ENCODE measurements around the gene GDI1. TPM values are rescaled to one million over a fixed set of nuclear protein-coding genes. Genes with fewer than 3 reads are reported as not detected.

GDI1 gene
- total and polyA plus RNA-seq, 8 donors = 45.7 to 178 (median 66.5) TPM

DNA sequence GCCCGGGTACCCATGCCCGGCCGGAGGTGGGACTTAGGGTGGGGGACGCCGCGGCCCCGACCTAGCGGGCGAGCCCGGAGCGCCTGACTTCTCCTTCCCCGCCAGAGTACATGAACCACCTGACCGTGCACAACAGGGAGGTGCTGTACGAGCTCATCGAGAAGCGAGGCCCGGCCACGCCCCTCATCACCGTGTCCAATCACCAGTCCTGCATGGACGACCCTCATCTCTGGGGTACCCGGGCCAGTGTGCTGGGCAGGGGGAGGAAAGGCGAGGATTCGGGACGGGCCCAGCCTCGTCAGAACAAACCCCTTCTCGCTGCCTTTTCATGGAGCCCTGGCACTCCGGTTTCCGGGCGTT lies 25.0 kb upstream of the GDI1 start:
- intact Hi-C loops (cut with DNase I; ENCODE audit: low total_unique reads) = no loop called here
- peak; percentile 67 to 85 for DNase-seq

DNA sequence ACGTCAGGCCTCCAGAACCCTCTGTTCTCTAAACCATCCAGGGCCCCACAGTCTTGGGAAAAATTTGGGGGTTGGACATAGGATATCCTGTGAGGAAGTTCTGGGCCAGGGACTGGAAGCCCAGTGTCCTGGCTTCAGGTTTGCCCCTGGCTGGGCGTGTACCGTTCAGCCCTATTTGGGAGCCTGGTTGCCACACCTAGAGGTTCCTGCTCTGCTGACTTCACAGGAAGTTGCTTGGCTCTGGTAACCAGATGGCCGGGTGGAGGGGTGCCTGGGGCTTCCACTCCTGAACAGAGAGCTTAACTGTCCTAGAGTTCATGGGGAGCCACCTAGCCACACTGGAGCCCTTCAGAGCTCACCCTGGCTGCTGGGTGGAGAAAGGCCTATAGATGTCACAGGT lies 24.5 kb upstream of the GDI1 start:
- WGBS, 5 donors = 12 to 47% (median 20%) methylated on average over 1 to 4 of the region's 4 CpGs
- DNase-seq = no peak
- TF ChIP-seq, protein P1, sequence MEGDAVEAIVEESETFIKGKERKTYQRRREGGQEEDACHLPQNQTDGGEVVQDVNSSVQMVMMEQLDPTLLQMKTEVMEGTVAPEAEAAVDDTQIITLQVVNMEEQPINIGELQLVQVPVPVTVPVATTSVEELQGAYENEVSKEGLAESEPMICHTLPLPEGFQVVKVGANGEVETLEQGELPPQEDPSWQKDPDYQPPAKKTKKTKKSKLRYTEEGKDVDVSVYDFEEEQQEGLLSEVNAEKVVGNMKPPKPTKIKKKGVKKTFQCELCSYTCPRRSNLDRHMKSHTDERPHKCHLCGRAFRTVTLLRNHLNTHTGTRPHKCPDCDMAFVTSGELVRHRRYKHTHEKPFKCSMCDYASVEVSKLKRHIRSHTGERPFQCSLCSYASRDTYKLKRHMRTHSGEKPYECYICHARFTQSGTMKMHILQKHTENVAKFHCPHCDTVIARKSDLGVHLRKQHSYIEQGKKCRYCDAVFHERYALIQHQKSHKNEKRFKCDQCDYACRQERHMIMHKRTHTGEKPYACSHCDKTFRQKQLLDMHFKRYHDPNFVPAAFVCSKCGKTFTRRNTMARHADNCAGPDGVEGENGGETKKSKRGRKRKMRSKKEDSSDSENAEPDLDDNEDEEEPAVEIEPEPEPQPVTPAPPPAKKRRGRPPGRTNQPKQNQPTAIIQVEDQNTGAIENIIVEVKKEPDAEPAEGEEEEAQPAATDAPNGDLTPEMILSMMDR (IDR thresholded peaks at IDR 0.05) = no peak
- no peak for TF ChIP-seq EP300 (IDR thresholded peaks at IDR 0.05)
- Histone ChIP-seq H3K9me3 (no peaks in the 10 kb centered on the region), H3K27me3 (peaks cover 0 to 9% (median 0%) of the 10 kb centered on the region in 3 donors), H3K36me3 (peaks cover 0 to 5% (median 4%) of the 10 kb centered on the region in 4 donors), H3K4me3 (peak overlapping the region; percentile 62 to 77 (median 74)), H3K27ac (peak overlapping the region; percentile 91 to 98 (median 93)), H3K4me1 (peaks cover 0 to 36% (median 12%) of the 10 kb centered on the region in 4 donors)
- intact Hi-C loops (cut with DNase I; ENCODE audit: low total_unique reads) = no loop called here

More for the DNA sequence above, 25.0 kb upstream of the GDI1 start:
- H3K9me3 ChIP-seq = no peaks in the 10 kb centered on the region
- H3K36me3 ChIP-seq = peaks cover 0 to 5% (median 4%) of the 10 kb centered on the region in 4 donors
- H3K4me1 ChIP-seq = peaks cover 0 to 36% (median 12%) of the 10 kb centered on the region in 4 donors
- peak overlapping the region; percentile 91 to 98 (median 93) for H3K27ac ChIP-seq
- H3K27me3 ChIP-seq = peaks cover 0 to 9% (median 0%) of the 10 kb centered on the region in 3 donors
- WGBS, 5 donors = 0 to 43% (median 18%) methylated on average over 7 to 29 of the region's 29 CpGs; no CpG with 5 or more reads in 1 of the 5 donors
- peak overlapping the region; percentile 62 to 77 (median 74) for H3K4me3 ChIP-seq
- TF ChIP-seq, protein P1 (IDR thresholded peaks at IDR 0.05) = no peak
- TF ChIP-seq POLR2A (IDR thresholded peaks at IDR 0.05) = no peak
- TF ChIP-seq POLR2AphosphoS5 (IDR thresholded peaks at IDR 0.05) = peak; percentile 41 to 71 (median 61)
- no peak for TF ChIP-seq EP300 (IDR thresholded peaks at IDR 0.05)

DNA sequence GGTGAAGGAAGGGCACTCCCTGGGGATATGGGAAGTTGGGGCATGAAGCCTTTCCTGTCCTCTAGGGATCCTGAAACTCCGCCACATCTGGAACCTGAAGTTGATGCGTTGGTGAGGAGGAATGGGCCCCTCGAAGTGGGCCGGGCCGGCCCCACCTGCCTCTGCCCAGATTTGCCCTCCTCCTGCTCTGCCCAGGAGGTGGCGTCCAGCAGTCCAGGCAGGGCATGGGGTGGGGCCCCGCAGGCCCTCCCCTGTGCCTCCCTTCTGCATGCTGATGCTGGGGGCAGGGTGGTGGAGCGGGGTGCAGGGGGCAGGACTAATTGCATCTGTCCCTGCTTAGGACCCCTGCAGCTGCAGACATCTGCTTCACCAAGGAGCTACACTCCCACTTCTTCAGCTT lies 23.8 kb upstream of the GDI1 start:
- peaks cover 0 to 5% (median 4%) of the 10 kb centered on the region in 4 donors for H3K36me3 ChIP-seq
- no peaks in the 10 kb centered on the region for H3K9me3 ChIP-seq
- intact Hi-C loops (cut with DNase I; ENCODE audit: low total_unique reads) = no loop called here
- 55 to 67% (median 59%) methylated on average over 5 to 8 of the region's 8 CpGs; no CpG with 5 or more reads in 1 of the 5 donors for WGBS, 5 donors
- H3K27ac ChIP-seq = peak overlapping the region in 2 of 5 donors; percentile 96 to 98
- peaks cover 0 to 9% (median 0%) of the 10 kb centered on the region in 3 donors for H3K27me3 ChIP-seq
- TF ChIP-seq, protein P1 (IDR thresholded peaks at IDR 0.05) = no peak
- no peak for TF ChIP-seq EP300 (IDR thresholded peaks at IDR 0.05)
- no peak for TF ChIP-seq POLR2A (IDR thresholded peaks at IDR 0.05)
- TF ChIP-seq POLR2AphosphoS5 (IDR thresholded peaks at IDR 0.05) = no peak
- peaks cover 0 to 35% (median 12%) of the 10 kb centered on the region in 4 donors for H3K4me1 ChIP-seq
- no peak for DNase-seq
- H3K4me3 ChIP-seq = no peak overlapping the region

DNA sequence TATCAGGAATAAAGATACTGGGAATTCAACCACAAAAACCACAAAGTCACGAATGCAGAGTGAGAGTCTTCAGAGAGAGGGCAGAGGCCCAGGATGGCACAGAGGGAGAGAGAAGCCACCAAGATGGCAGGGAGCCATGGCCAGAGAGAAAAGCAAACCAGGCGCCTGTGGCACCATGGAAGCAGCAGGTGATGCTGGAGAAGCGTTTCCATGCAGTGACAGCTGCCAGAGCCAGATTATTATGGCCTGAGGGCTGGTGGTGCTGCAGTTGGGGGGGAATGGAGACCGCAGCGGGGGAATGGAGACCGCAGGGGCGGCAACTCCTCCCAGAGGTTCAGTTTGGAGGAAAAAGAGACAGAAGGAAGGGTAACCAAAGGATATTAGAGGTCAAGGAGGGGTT lies 19.8 kb upstream of the GDI1 start:
- H3K4me1 ChIP-seq = peaks cover 0 to 11% (median 9%) of the 10 kb centered on the region in 4 donors
- peaks cover 0 to 17% (median 15%) of the 10 kb centered on the region in 4 donors for H3K36me3 ChIP-seq
- H3K4me3 ChIP-seq = no peak overlapping the region
- no peak overlapping the region for H3K27ac ChIP-seq
- DNase-seq = no peak
- intact Hi-C loops (cut with DNase I; ENCODE audit: low total_unique reads) = no loop called here
- H3K9me3 ChIP-seq = no peaks in the 10 kb centered on the region
- peaks cover 0 to 9% (median 0%) of the 10 kb centered on the region in 3 donors for H3K27me3 ChIP-seq
- TF ChIP-seq EP300 (IDR thresholded peaks at IDR 0.05) = no peak
- TF ChIP-seq POLR2A (IDR thresholded peaks at IDR 0.05) = no peak
- TF ChIP-seq POLR2AphosphoS5 (IDR thresholded peaks at IDR 0.05) = no peak
- TF ChIP-seq, protein P1 (IDR thresholded peaks at IDR 0.05) = no peak
- 65 to 87% (median 79%) methylated on average over 5 to 7 of the region's 7 CpGs for WGBS, 5 donors

Data from stomach (tissue), 9 donors.